UCSD-AML1 (cell line): ENCODE results near the gene GDF7.

Experiments
- DNase-seq: peaks from one replicate; lab custom pipeline; 2025; ENCODE audit not compliant: unreplicated experiment; lab: John Stamatoyannopoulos, UW

The GDF7 gene

GRCh38 chr2:20666304-20667150 is at the start of gene GDF7:
Gene GDF7 (plus strand): TSS chr2:20667144. CDS start chr2:20667240, 96 bp downstream.
- peak; percentile 46 for DNase-seq

GRCh38 chr2:20617892-20618467 is 49.0 kb upstream of the GDF7 start:
- peak; percentile 47 for DNase-seq

GRCh38 chr2:20618468-20618885 is 48.5 kb upstream of the GDF7 start:
- no peak for DNase-seq

- no peak for DNase-seq
Measured at GRCh38 chr2:20618886-20619521, 47.9 kb upstream of the GDF7 start.

- DNase-seq, result no peak
Measured at GRCh38 chr2:20619624-20620024, 47.3 kb upstream of the GDF7 start.

DNA sequence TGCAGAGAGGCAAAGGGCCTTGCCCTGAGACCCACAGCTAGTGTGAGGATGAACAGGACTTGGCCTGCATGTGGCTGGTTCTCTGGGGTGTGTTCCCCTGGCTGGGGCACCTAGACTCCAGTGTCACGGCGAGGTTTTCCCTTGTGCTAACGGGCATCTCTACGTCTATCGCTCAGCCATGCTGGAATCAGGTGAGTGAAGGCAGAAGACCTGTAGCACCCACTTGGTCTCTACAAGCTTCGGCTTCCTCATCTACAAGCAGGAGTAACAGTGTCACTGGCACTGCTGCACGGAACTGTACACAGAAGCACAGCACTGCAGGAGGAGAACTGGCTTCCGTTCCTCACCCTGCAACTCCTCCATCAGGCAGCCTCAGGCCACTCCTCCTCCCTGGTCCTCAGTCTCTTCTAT is 46.7 kb upstream of the GDF7 start:
- no peak for DNase-seq

GRCh38 chr2:20620696-20621365 is 46.1 kb upstream of the GDF7 start:
- no peak for DNase-seq

DNA sequence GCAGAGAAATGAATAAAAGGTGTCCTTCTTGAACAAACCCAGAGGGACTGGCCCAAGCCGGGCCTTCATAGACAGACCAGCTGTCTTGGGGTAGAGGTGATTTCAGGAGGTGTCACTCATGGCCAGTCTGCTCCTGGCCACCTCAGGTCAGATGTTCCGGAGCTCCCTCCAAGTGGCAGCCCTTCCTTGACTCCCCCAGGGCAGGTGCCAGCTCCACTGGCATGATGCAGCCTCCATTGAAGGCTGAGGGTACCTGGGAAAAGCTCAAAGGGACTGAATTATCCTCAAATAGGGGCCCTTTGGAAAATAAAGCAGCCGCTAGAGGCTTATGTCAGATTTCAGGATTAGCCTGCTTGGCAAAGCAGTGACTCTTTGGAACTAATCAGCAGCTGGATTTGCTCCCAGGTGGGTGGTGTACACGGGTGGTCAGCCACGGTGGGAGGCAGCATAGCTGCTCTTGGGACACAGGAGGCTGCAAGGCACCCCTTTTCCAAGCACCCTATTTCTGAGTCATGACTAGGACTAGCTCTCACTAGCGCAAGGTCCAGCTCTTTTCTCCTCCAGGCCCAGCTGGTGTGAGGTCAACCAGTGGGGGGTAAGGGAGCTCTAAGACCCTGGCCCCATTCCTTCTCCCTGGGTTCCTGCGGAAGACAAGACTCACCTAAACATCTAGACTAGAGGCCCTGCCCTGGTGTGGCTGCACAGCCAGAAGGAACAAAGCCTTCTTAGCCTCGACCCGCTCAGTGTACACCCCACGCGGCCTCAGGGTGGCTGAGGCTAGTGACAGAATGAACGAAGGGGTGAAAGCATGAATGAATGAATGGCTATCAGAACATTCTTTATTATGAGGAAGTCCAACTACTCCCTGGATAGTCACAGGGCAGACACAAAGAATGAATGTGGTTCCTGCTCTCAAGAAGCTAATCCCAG is 45.3 kb upstream of the GDF7 start:
- DNase-seq, result no peak

DNA sequence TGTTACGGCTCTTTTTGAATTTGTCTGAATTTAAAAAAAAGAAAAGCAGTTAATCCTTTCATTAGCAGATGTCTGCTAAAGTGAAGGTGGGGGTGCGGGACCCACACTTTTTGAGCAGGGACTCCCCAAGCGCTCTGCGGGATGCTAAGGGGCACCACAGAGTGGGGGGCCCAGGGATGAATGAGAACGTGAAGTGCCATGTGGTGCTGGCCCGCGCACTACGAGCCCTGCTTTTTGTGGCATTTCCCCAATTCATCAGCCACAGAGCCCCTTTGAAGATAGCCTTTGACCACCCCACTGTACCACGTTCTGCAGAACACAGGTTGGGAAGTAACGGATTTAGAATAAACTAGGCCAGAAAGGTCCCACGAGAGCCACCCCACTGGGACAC is 44.7 kb upstream of the GDF7 start:
- DNase-seq, result no peak

- DNase-seq, result no peak
Measured at GRCh38 chr2:20622731-20623130, 44.2 kb upstream of the GDF7 start.

- DNase-seq, result no peak
Measured at GRCh38 chr2:20623241-20623640, 43.7 kb upstream of the GDF7 start.

DNA sequence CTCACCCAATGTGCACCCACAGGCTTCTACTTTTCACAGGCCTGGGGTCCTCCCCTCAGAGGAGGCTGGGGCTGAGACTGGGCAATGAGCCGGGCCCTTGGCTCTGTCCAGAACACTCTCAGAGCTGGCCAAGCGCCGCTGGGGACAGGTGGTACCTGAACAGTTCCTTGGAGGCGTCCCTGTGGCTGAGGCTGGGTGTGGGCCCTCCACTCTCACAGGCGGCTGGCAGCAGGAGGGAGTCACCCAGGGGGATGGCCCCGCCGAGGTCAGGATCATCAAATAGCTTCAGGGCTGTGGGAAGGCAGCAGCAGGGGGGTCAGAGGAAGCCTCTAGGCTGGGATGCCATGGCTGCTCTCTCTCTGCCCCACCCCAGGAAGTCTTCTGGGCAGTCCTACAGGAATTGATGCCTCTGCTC is 43.2 kb upstream of the GDF7 start:
- no peak for DNase-seq

GRCh38 chr2:20624156-20624883 is 42.6 kb upstream of the GDF7 start:
- no peak for DNase-seq

- no peak for DNase-seq
Measured at GRCh38 chr2:20624884-20625485, 42.0 kb upstream of the GDF7 start.

GRCh38 chr2:20625491-20626391 is 41.2 kb upstream of the GDF7 start:
- no peak for DNase-seq

DNA sequence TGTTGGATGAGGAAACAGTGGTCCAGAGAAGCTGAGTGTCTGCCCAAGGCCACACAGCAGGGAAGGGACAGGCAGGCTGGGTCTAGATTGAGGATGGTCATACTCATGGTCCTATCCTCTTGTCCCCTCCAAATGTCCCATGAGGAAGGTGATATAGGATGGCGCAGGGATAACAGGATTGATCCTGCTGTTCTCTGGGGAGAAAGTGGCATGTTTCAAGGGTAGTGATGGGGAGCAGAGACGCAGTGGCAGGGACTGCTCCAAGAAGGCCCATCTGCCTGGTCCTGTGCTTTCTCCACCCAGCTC is 40.6 kb upstream of the GDF7 start:
- DNase-seq, result no peak

GRCh38 chr2:20626698-20627513 is 40.0 kb upstream of the GDF7 start:
- no peak for DNase-seq
